ENCODE results near the gene ACOT7. TPM values are rescaled to one million over a fixed set of nuclear protein-coding genes. Genes with fewer than 3 reads are reported as not detected.

The ACOT7 gene
- total RNA-seq, 1 donor from 2014 or later, result 175 TPM

DNA sequence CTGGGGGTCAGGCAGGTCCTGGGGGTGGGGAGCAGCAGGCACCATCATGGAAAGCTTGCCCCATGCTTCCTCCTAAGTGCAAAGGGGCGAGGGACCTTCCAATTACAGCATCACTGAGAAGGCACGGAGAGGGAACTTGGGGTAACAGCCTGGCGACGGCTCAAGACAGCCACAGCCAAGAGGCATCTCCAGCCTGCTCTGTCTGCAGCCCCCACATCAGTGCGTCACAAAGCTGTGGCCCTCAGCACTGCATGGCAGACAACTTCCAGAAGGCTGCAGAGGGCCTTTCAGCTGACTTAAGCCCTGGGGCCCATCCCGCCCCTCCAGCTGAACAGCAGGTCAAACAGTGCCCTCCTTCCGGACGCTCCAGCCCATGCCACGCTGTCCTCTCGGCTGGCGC is 119.5 kb downstream of the ACOT7 start:
- H3K4me3 Mint-ChIP-seq (ENCODE audit: unreplicated experiment), result no peak overlapping the region
- no peak for DNase-seq
- peaks cover 28% of the 10 kb centered on the region for H3K9me3 Mint-ChIP-seq (ENCODE audit: unreplicated experiment)
- peaks cover 25% of the 10 kb centered on the region for H3K27me3 Mint-ChIP-seq (ENCODE audit: unreplicated experiment)
- H3K4me1 Mint-ChIP-seq (ENCODE audit: low read depth, unreplicated experiment), result peaks cover 58% of the 10 kb centered on the region
- TF ChIP-seq, protein P1, sequence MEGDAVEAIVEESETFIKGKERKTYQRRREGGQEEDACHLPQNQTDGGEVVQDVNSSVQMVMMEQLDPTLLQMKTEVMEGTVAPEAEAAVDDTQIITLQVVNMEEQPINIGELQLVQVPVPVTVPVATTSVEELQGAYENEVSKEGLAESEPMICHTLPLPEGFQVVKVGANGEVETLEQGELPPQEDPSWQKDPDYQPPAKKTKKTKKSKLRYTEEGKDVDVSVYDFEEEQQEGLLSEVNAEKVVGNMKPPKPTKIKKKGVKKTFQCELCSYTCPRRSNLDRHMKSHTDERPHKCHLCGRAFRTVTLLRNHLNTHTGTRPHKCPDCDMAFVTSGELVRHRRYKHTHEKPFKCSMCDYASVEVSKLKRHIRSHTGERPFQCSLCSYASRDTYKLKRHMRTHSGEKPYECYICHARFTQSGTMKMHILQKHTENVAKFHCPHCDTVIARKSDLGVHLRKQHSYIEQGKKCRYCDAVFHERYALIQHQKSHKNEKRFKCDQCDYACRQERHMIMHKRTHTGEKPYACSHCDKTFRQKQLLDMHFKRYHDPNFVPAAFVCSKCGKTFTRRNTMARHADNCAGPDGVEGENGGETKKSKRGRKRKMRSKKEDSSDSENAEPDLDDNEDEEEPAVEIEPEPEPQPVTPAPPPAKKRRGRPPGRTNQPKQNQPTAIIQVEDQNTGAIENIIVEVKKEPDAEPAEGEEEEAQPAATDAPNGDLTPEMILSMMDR (IDR thresholded peaks at IDR 0.05; ENCODE audit: partially characterized antibody, unreplicated experiment), result no peak
- peak overlapping the region; percentile 8 for H3K27ac Mint-ChIP-seq (ENCODE audit: unreplicated experiment)
- H3K36me3 Mint-ChIP-seq (ENCODE audit: unreplicated experiment), result no peaks in the 10 kb centered on the region

DNA sequence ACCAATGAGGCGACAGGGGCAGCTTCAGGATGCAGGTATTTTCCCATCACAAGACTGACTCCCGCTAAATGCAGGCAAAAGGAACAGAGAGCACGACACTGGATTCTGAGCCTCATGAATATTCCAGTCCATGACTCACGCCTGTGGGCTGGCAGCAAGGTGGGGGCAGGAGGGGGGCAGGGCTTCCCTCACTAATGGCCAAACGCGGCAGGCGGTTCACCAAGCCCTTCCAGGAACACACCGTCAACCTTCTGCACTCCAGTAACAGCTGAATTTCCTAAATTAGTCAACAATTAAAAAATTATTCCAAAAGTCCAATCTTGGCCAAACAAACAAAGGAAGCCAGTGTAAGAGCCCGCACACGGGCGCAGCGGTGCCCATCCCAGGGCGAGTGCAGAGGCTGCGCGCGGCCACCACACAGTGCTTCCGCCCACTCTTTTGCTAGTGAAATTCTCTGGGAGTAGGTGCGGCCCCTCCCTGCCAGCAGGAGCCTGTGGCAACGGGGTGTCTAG is 120.1 kb downstream of the ACOT7 start:
- Mint-ChIP-seq H3K27ac (ENCODE audit: unreplicated experiment) (peak overlapping the region; percentile 89), H3K9me3 (ENCODE audit: unreplicated experiment) (peaks cover 24% of the 10 kb centered on the region), H3K27me3 (ENCODE audit: unreplicated experiment) (peaks cover 22% of the 10 kb centered on the region), H3K36me3 (ENCODE audit: unreplicated experiment) (no peaks in the 10 kb centered on the region), H3K4me3 (ENCODE audit: unreplicated experiment) (peak overlapping the region; percentile 57), H3K4me1 (ENCODE audit: low read depth, unreplicated experiment) (peaks cover 58% of the 10 kb centered on the region)
- TF ChIP-seq, protein P1 (IDR thresholded peaks at IDR 0.05; ENCODE audit: partially characterized antibody, unreplicated experiment), result no peak
- peak; percentile 64 for DNase-seq

- Mint-ChIP-seq H3K27ac (ENCODE audit: unreplicated experiment) (peak overlapping the region; percentile 89), H3K9me3 (ENCODE audit: unreplicated experiment) (peaks cover 21% of the 10 kb centered on the region), H3K36me3 (ENCODE audit: unreplicated experiment) (no peaks in the 10 kb centered on the region), H3K4me1 (ENCODE audit: low read depth, unreplicated experiment) (peaks cover 58% of the 10 kb centered on the region), H3K4me3 (ENCODE audit: unreplicated experiment) (peak overlapping the region; percentile 57), H3K27me3 (ENCODE audit: unreplicated experiment) (peaks cover 19% of the 10 kb centered on the region)
- TF ChIP-seq, protein P1 (IDR thresholded peaks at IDR 0.05; ENCODE audit: partially characterized antibody, unreplicated experiment), result no peak
- DNase-seq, result no peak
Observed at GRCh38 chr1:6272868-6273267, 120.7 kb downstream of the ACOT7 start.

GRCh38 chr1:6272452-6272851 is 121.1 kb downstream of the ACOT7 start:
- TF ChIP-seq, protein P1 (IDR thresholded peaks at IDR 0.05; ENCODE audit: partially characterized antibody, unreplicated experiment), result no peak
- Mint-ChIP-seq H3K27ac (ENCODE audit: unreplicated experiment) (peak overlapping the region; percentile 89), H3K4me1 (ENCODE audit: low read depth, unreplicated experiment) (peaks cover 59% of the 10 kb centered on the region)

GRCh38 chr1:6271554-6271953 is 122.0 kb downstream of the ACOT7 start:
- Mint-ChIP-seq H3K4me1 (ENCODE audit: low read depth, unreplicated experiment) (peaks cover 61% of the 10 kb centered on the region), H3K36me3 (ENCODE audit: unreplicated experiment) (no peaks in the 10 kb centered on the region), H3K27me3 (ENCODE audit: unreplicated experiment) (peaks cover 16% of the 10 kb centered on the region), H3K4me3 (ENCODE audit: unreplicated experiment) (peak overlapping the region; percentile 49), H3K9me3 (ENCODE audit: unreplicated experiment) (peaks cover 19% of the 10 kb centered on the region), H3K27ac (ENCODE audit: unreplicated experiment) (peak overlapping the region; percentile 97)
- TF ChIP-seq, protein P1 (IDR thresholded peaks at IDR 0.05; ENCODE audit: partially characterized antibody, unreplicated experiment), result no peak
- DNase-seq, result no peak

More at GRCh38 chr1:6272452-6272851, 121.1 kb downstream of the ACOT7 start:
- Mint-ChIP-seq H3K27me3 (ENCODE audit: unreplicated experiment) (peaks cover 18% of the 10 kb centered on the region), H3K36me3 (ENCODE audit: unreplicated experiment) (no peaks in the 10 kb centered on the region), H3K4me3 (ENCODE audit: unreplicated experiment) (peak overlapping the region; percentile 55), H3K9me3 (ENCODE audit: unreplicated experiment) (peaks cover 22% of the 10 kb centered on the region)
- DNase-seq, result no peak
